ENCODE data around the gene JAK1. TPM values are rescaled to one million over a fixed set of nuclear protein-coding genes. Genes with fewer than 3 reads are reported as not detected.
A peak's percentile ranks its signal among the peaks of the same experiment; 100 is the strongest.

JAK1 gene
- total RNA-seq, 6 donors from 2014 or later, result 156 to 191 (median 167) TPM

DNA sequence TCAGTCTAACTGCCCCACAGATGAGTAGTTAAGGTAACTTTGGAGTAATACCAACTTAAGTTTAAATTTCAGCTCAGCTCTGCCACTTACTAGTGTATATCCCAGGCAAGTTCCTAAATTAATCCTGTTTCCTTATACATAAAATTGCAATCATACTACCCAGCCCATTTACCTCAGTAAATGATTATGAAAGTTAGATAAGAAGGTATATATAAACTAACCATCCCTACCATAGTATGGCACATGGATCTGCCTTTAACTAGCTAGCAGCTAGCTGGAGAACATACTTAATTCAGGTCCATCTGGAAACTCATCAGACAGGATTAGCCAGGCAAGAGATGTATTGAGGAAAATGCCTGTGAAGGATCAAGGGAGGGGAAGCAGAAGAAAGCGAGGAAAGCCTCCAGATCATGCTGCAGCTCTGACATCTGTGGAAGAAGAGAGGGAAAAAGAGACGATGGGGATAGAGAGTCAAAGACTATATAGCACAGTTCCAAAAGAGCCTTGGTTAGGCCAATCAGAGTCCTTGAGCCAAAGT is 8.0 kb upstream of the JAK1 start:
- H3K4me3 ChIP-seq, result no peak overlapping the region
- no peak for TF ChIP-seq POLR2A (IDR thresholded peaks at IDR 0.05)
- TF ChIP-seq, protein P1, sequence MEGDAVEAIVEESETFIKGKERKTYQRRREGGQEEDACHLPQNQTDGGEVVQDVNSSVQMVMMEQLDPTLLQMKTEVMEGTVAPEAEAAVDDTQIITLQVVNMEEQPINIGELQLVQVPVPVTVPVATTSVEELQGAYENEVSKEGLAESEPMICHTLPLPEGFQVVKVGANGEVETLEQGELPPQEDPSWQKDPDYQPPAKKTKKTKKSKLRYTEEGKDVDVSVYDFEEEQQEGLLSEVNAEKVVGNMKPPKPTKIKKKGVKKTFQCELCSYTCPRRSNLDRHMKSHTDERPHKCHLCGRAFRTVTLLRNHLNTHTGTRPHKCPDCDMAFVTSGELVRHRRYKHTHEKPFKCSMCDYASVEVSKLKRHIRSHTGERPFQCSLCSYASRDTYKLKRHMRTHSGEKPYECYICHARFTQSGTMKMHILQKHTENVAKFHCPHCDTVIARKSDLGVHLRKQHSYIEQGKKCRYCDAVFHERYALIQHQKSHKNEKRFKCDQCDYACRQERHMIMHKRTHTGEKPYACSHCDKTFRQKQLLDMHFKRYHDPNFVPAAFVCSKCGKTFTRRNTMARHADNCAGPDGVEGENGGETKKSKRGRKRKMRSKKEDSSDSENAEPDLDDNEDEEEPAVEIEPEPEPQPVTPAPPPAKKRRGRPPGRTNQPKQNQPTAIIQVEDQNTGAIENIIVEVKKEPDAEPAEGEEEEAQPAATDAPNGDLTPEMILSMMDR (IDR thresholded peaks at IDR 0.05), result no peak
- no peak for TF ChIP-seq POLR2AphosphoS5 (IDR thresholded peaks at IDR 0.05)
- TF ChIP-seq EP300 (IDR thresholded peaks at IDR 0.05), result no peak
- DNase-seq (no peak), ATAC-seq (ENCODE audit: low FRiP score in 2 of 2) (no peak)
- 91 to 93% methylated on average over 2 of the region's 2 CpGs for WGBS, 2 donors
- H3K27me3 ChIP-seq, result no peaks in the 10 kb centered on the region
- no peak overlapping the region for H3K27ac ChIP-seq
- no peaks in the 10 kb centered on the region for H3K9me3 ChIP-seq
- peaks cover 0 to 7% (median 0%) of the 10 kb centered on the region in 4 donors for H3K36me3 ChIP-seq
- H3K4me1 ChIP-seq, result no peaks in the 10 kb centered on the region

DNA sequence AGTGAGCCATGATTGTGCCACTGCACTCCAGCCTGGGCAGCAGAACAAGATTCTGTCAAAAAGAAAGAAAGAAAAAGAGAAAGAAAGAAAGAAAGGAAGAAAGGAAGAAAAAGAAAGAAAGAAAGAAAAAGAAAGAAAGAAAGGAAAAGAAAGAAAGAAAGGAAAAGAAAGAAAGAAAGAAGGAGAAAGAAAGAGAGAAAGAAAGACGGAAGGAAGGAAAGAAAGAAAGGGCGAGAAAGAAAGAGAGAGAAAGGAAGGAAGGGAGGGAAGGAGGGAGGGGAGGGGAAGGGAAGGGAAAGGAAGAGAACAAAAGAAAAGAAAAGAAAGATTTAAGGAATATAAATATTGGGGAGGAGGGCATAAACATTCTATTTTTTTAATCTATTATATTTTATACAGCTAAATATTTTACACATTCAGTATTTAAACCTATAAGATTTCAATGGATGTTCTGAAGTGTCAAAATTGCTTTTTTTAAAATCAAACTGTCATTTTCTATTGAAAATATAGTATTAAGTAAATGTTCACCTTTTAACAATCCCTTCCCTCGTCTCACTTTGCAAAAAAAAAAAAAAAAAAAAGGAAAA is 6.8 kb upstream of the JAK1 start:
- H3K9me3 ChIP-seq, result no peaks in the 10 kb centered on the region
- H3K27ac ChIP-seq, result no peak overlapping the region
- TF ChIP-seq POLR2AphosphoS5 (IDR thresholded peaks at IDR 0.05) (no peak), POLR2A (IDR thresholded peaks at IDR 0.05) (no peak), EP300 (IDR thresholded peaks at IDR 0.05) (no peak)
- TF ChIP-seq, protein P1 (IDR thresholded peaks at IDR 0.05), result no peak
- ATAC-seq (ENCODE audit: low FRiP score in 2 of 2), result no peak
- H3K4me1 ChIP-seq, result no peaks in the 10 kb centered on the region
- H3K36me3 ChIP-seq, result peaks cover 0 to 3% (median 0%) of the 10 kb centered on the region in 4 donors
- no peaks in the 10 kb centered on the region for H3K27me3 ChIP-seq
- DNase-seq, result no peak
- WGBS, 2 donors, result 80 to 86% methylated on average over 3 of the region's 3 CpGs
- H3K4me3 ChIP-seq, result no peak overlapping the region

GRCh38 chr1:64969305-64970046 is 3.1 kb upstream of the JAK1 start:
- no peak for DNase-seq
- no peaks in the 10 kb centered on the region for H3K27me3 ChIP-seq
- H3K36me3 ChIP-seq, result no peaks in the 10 kb centered on the region
- H3K27ac ChIP-seq, result no peak overlapping the region
- 71 to 76% methylated on average over 9 of the region's 9 CpGs for WGBS, 2 donors
- H3K4me3 ChIP-seq, result no peak overlapping the region
- TF ChIP-seq EP300 (IDR thresholded peaks at IDR 0.05), result no peak
- TF ChIP-seq, protein P1 (IDR thresholded peaks at IDR 0.05), result no peak
- TF ChIP-seq POLR2A (IDR thresholded peaks at IDR 0.05), result no peak
- TF ChIP-seq POLR2AphosphoS5 (IDR thresholded peaks at IDR 0.05), result no peak
- no peak for ATAC-seq (ENCODE audit: low FRiP score in 2 of 2)
- peaks cover 5 to 19% (median 8%) of the 10 kb centered on the region in 4 donors for H3K4me1 ChIP-seq
- H3K9me3 ChIP-seq, result no peaks in the 10 kb centered on the region

- no peak for ATAC-seq (ENCODE audit: low FRiP score in 2 of 2)
These were observed 1.0 kb upstream of the JAK1 start for GRCh38 chr1:64967381-64967780.

More at GRCh38 chr1:64967381-64967780, 1.0 kb upstream of the JAK1 start:
- peak in 1 of 2 donors; percentile 36 for DNase-seq
- Histone ChIP-seq H3K4me3 (no peak overlapping the region), H3K27ac (no peak overlapping the region), H3K36me3 (no peaks in the 10 kb centered on the region), H3K9me3 (no peaks in the 10 kb centered on the region), H3K27me3 (no peaks in the 10 kb centered on the region), H3K4me1 (peaks cover 20 to 39% (median 24%) of the 10 kb centered on the region in 4 donors)
- 74 to 75% methylated on average over 5 to 6 of the region's 6 CpGs for WGBS, 2 donors
- no peak for TF ChIP-seq EP300 (IDR thresholded peaks at IDR 0.05)
- TF ChIP-seq, protein P1 (IDR thresholded peaks at IDR 0.05), result no peak
- TF ChIP-seq POLR2A (IDR thresholded peaks at IDR 0.05), result no peak
- no peak for TF ChIP-seq POLR2AphosphoS5 (IDR thresholded peaks at IDR 0.05)

Data from upper lobe of left lung (tissue), 6 donors.